Epithelial cell of esophagus (primary cell): ENCODE measurements around the gene MYRF.

Experiments used
- DNase-seq: peaks from one replicate; pipeline ENCODE4 v3.0.0; 2010; ENCODE audit warnings: low read depth
- H3K4me3 ChIP-seq: 2 replicates; pipeline ENCODE4 v1.5.1; 2011; ENCODE audit warnings: mild to moderate bottlenecking, low read length, control low read depth
- CTCF ChIP-seq: IDR thresholded peaks from 2 replicates; pipeline ENCODE4 v1.5.1; 2011; ENCODE audit warnings: low read depth, mild to moderate bottlenecking, low read length, control low read depth, inconsistent platforms; ENCODE audit not compliant: insufficient read depth; ENCODE audit errors: missing control alignments

MYRF gene

GRCh38 chr11:61834278-61835048 lies 82.0 kb downstream of the MYRF start:
- no peak for TF ChIP-seq CTCF
- no peak overlapping the region for H3K4me3 ChIP-seq
- DNase-seq, result no peak

GRCh38 chr11:61836193-61836592 lies 83.8 kb downstream of the MYRF start:
- H3K4me3 ChIP-seq, result no peak overlapping the region
- TF ChIP-seq CTCF, result no peak
- no peak for DNase-seq

GRCh38 chr11:61837411-61838005 lies 85.1 kb downstream of the MYRF start:
- TF ChIP-seq CTCF, result no peak
- DNase-seq, result no peak

More at GRCh38 chr11:61837411-61838005, 85.1 kb downstream of the MYRF start:
- no peak overlapping the region for H3K4me3 ChIP-seq
